CD1c-positive myeloid dendritic cell (primary cell): ENCODE results near the gene DACT2.

Experiments
- DNase-seq: peaks from one replicate; pipeline ENCODE4 v3.0.0-alpha.2; 2016; ENCODE audit errors: extremely low spot score

Gene DACT2

DNA sequence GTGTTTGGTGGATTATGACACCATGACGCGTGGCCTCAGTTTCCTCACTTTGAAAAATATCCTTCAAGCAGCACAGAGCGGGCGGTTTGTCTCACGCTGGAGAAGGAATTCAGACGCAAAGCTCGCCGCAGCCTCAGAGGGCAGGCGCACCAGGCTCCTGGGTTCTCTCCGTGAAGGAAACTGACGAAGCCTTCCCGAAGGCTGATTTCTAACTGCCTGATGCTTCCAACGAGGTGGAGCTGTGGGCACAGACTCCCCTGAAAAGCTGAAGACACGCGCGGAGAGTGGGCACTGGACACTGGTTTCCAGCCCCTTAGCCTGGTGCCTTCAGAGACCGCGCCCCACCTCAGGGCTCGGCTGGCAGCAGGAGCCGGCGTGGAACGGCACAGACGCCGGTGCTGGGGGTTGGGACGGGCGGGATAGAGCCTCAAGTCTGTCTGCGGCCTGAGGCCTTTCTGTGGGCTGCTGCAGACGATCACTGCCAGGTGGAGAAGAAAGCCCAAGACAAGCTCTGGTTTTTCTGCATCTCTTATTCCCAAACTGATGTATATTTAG is 56.1 kb downstream of the DACT2 start:
- DNase-seq = no peak

DNA sequence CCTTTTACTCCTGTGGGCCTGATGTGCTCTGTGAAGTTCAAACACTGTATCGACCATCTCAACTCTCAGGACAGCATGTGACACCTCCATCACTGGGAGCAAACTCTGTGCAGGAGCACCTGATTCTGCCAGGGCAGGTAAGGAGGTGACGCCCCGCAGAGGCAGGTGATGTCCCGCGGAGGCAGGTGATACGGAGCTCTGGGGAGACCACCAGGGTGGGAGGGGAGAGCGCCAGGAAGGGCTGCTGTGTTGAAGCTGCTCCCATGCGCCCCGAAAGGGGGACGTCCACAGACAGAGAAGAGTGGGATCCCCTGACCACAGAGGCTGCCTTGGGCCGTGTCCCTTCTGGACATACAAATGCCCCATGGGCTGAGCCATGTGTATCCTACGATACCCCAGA is 58.3 kb downstream of the DACT2 start:
- DNase-seq = no peak

DNA sequence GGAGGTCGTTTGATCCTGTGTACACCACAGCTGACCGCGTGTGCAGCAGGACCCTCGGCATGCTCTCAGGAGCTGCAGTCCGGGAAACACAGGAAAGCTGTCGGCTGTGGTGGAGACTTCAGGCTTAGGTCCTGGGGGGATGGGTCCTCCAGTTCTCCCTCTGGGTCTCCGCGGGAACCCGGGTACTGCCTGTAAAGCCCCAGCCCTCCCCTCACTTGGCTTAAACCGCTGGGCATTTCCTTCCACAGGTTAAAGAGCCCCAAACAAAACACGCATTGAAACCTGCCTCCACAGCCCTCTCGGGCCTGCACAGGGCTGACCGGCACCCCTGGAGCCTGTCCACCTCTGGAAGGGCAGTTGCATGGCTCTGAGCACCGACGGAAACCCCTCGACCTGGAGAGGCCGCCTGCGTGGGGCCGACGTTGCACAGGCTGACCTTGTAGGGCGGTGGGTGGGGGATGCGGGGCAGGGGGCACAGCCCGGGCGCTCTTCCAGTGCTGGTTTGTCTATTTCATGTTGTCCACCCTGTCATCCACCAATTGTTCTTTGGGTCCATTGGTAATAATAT is 59.1 kb downstream of the DACT2 start:
- no peak for DNase-seq

DNA sequence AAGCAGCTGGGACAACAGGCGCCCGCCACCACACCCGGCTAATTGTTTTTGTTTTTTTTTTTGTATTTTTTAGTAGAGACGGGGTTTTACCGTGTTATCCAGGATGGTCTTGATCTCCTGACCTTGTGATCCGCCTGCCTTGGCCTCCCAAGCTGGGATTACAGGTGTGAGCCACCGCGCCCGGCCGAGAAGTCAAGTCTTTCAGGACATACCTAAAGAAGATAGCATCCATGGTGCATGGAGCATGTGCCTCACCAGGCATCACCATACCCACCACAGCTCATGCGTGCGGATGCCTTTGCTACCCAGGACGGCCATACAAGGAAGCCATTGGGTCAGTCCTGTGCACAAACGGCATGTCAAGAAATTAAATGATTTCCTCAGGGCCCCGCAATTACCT is 60.8 kb downstream of the DACT2 start:
- no peak for DNase-seq

DNA sequence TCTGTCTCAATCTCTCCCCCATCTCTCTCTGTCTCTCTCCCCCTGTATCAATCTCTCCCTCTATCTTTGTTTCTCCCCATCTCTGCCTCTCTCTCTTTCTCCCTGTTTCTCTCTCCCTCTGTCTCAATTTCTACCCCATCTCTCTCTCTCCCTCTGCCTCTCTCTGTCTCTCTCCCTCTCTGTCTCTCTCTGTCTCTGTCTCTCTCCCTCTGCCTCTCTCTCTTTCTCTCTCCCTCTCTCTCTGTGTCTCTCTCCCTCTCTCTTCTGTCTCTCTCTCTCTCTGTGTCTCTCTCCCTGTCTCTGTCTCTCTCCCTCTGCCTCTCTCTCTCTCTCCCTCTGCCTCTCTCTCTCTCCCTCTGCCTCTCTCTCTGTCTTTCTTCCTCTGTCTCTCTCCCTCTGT is 62.6 kb downstream of the DACT2 start:
- no peak for DNase-seq
